HPDE6-E6E7 (cell line): ENCODE data around the gene ZNF831.

ENCODE experiments used
- DNase-seq: peaks from one replicate; pipeline ENCODE4 v3.0.0; 2011; ENCODE audit warnings: missing footprints; ENCODE audit errors: extremely low spot score

The ZNF831 gene

GRCh38 chr20:59141818-59142581 lies 21.6 kb upstream of the ZNF831 start:
- DNase-seq: no peak

DNA sequence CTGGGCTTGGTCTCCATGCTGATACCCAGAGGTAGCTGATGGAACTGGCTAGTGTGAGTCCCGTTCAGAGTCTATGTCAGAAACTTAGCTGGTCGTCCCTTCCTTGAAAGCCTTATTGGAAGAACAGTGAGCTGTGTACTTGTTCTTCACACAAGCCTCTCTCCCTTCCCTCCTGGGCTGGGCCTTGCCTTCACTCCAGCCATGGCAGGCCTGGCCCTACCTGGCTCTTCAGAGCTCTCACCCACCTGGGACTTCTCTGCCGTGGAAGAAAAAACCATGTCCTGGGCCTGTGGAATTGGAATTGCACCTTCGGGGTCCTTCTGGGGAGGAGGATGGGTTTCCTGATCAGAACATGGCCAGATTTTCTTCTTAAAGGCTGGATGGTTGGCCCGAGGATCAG lies 20.3 kb upstream of the ZNF831 start:
- no peak for DNase-seq

DNA sequence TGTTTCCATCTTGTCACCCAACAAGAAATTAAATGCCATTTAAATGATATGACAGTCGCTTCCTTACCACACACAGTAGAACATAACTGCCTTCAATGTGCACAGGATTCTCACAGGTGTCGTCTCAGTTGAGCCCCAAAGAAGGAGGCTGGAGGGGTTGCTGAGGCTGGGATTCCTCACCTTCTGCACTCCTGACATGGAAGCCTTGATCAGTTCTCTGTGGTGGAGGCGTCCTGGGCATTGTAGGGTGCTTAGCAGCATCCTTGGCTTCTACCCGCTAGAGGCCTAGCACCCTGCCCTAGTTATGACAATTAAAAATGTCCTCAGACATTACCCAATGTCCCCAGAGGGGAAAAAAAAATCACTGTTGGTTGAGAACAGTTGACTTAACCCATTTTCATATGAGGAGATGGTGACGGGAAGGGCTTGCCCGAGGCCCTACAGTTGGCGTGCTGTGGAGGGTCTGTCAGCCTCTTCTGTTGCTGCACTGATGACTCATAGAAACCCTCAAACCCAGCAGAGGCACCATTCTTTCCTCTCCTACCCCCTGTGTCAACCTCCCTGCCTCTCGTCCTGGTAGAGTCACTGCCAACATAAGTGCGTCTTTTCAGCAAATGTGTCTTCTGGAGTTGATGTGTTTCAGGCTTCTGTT lies 19.3 kb upstream of the ZNF831 start:
- DNase-seq: no peak

GRCh38 chr20:59144831-59145196 lies 18.8 kb upstream of the ZNF831 start:
- no peak for DNase-seq

- no peak for DNase-seq
Measured at GRCh38 chr20:59145247-59145923, 18.2 kb upstream of the ZNF831 start.

GRCh38 chr20:59145924-59146779 lies 17.5 kb upstream of the ZNF831 start:
- DNase-seq: no peak

- DNase-seq: no peak
Measured at GRCh38 chr20:59146780-59147565, 16.6 kb upstream of the ZNF831 start.

DNA sequence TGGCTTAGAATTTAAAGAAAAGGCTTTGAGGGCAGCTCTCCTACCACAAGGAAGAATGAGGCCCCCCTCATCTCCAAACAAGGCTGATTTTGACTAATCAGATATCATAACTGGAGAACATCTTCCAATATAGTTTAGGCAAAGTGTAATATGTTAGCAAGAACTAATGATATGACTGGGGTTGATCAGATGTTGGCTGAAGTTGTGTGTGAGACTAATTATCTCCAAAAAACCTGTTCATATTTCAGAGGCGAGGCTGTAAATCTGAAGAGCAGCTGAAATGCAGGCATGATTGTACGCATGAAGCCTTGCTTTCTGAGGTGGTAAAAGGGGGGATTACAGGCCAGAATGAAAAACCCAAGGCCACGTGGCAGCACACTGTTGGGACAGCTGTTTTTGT lies 16.0 kb upstream of the ZNF831 start:
- no peak for DNase-seq

- DNase-seq: no peak
Measured at GRCh38 chr20:59148701-59149493, 14.7 kb upstream of the ZNF831 start.

DNA sequence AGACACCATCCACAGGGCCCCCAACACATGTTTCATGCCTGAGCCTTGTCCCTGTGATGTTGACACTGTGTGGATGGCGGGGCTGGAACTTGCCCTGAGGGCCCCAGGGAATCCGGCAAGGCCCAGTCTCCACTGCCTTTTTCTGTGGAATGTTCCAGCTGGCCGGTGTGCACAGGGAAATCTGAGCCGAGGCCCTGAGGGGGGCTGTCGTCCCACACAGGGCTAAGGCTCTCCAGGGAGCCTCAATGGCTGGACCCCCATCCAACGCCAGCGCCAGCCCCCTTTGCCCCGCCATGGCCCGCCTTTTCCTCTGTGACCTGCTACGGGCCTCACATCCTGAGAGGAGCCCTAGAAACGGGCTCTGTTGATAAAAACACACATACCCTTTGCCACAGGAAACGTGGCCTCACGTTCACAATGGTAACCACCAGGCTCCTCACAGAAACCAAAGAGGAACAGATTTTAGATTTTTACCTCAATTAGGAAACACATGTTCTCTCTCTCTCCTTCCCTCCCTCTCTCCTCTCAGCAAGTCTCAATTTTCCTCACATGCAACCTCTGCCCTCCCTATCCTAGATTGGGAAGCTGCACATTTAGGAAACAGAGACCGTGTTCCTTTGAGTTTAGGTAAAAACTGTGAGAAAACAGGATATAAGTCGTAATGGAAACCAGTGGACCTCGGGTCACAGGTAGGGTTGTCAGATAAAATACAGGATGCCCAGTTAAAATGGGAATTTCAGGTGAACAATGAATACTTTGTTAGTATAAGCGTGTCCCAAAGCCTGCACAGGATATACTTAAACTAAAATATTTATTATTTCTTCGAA lies 13.7 kb upstream of the ZNF831 start:
- DNase-seq: no peak

DNA sequence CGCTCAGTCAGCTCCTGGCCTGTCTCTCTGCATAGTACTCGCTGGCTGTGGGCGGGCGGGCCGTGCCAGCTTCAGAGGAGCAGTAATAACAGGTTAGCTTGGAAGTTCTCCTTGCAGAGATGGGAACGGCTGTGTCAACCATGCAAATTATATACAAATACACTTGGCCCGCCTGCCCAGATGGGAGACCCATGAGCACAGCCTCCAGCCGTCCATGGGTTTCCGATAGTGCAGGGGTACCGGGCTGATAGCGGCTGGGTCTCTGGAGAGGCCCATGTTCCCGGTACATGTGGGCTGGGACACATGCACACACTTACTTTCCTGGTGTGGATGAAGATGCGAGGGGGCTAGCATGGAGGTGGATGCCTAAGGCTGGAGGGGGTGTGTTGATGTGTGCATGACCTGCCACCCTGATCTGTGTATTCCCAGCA lies 12.8 kb upstream of the ZNF831 start:
- no peak for DNase-seq

GRCh38 chr20:59151391-59151790 lies 12.2 kb upstream of the ZNF831 start:
- no peak for DNase-seq

DNA sequence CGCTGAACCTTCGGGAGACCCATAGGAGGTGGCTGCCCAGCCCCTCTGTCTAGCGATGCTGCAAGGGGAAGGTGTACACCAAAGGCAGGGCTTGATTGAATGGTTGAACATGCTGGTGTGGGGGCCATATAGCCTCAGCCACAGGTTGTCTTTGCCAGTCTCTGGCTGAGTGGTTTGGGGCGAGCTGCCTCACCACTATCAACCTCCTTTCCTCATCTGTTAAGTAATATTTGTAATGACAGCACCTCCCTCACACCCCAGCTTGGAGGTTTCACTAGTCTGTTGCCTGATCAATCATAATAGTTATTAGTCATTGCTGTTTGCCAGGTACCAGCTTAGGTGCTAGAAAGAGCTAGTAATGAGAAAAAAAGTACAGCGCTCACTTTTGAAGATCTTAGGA lies 11.8 kb upstream of the ZNF831 start:
- DNase-seq: no peak

DNA sequence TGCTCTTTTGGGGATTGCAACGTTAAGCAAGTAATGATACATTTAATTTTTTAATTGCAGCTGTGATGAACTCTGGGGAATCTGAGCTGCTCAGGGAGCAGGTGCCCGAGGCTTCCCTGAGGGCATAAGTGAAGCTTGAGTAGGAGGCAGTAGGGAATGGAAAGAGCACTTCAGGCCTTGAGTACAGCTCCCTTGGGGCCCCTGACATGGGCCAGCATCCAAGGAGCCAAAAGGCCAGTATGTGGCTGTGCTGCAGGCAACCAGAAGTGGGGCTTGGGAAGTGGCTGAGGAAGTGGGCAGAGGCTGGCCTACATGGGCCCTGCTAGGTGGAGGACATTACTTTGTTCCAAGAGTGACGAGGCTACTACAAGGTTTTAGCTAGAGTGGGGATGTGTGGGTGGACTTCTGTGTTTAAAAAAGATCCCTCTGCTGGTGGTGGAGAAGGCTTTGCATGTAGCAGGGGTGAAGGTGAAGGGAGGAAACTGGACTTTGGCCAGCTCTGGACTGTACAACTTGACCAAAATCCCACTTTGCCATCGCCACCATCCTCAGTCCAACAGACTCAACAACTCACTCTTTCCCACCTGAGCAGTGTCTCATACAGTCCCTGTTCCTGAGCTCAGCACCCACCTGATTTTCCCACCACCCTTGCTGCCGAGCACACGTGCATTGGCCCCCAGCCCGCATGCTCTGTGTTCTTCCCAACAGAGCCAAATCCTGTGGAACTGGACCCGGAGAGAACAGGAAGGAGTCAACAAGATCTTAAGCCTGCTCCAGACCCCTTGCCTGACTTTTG lies 10.9 kb upstream of the ZNF831 start:
- DNase-seq: no peak

DNA sequence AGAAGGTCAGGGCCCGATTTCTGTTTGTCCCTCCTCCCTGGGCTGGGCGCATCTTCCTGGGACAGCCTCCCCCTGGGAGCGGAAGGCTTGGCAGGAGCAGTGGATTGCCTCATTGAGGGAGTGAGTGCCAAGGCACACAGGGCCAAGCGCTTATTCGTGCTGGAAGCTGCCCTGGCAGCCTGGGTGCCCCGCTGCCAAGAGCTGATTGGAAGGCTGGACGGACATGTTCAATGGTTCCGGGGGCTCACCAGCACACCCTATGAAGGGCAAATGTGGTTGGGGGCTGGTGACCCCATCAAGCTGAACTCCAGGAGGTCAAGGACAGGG lies 10.3 kb upstream of the ZNF831 start:
- no peak for DNase-seq

DNA sequence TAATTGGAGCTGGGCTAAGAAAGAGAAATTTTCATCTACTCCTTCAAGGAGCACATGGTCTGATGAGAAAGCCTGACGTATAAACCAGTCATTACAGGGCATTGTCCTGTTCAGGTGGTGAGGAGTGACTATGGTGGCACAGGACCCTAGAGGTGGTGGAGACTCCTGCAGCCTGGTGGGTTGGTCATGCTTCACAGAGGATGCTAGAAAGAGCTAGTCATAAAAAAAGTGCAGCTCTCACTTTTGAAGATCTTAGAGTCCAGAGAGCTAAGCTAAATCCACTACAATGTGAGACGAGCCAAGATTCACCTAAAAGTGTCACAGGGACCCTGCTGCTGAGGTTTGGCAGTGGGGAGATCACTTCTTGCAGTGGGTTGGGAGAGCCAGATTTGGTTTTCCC lies 9.8 kb upstream of the ZNF831 start:
- no peak for DNase-seq

GRCh38 chr20:59154317-59155013 lies 9.2 kb upstream of the ZNF831 start:
- no peak for DNase-seq

- DNase-seq: no peak
Measured at GRCh38 chr20:59157064-59157463, 6.6 kb upstream of the ZNF831 start.
